Measurements from ENCODE around the gene NCAPH2.

NCAPH2 gene

GRCh38 chr22:50574383-50574755 is 66.3 kb downstream of the NCAPH2 start:
- H4K8ac ChIP-seq (ENCODE audit: low read depth, low read length): no peak overlapping the region
- no peak overlapping the region for H2BK5ac ChIP-seq (ENCODE audit: low read length)
- no peaks in the 10 kb centered on the region for H3K27me3 ChIP-seq (ENCODE audit: control insufficient read depth in 3 of 3, insufficient read depth in 3 of 3, low read depth in 1 of 3, low read length in 3 of 3)
- H2BK12ac ChIP-seq (ENCODE audit: low read length): no peak overlapping the region
- no CpG with 5 or more reads among the region's 11 CpGs for WGBS, 2 donors (ENCODE audit: extremely low coverage in 2 of 2, insufficient read length in 2 of 2, insufficient replicate concordance in 1 of 2)
- H2BK15ac ChIP-seq (ENCODE audit: low read length): no peak overlapping the region
- no peak overlapping the region for H2BK120ac ChIP-seq (ENCODE audit: low read depth, low read length)
- no peaks in the 10 kb centered on the region for H3K9me3 ChIP-seq (replicated peaks in 1 of 2; ENCODE audit: control insufficient read depth in 2 of 2, insufficient read depth in 1 of 2, low read depth in 1 of 2, low read length in 2 of 2)
- H3K14ac ChIP-seq (ENCODE audit: low read length): no peak overlapping the region
- no peak overlapping the region for H3K4me2 ChIP-seq (ENCODE audit: insufficient read depth, low read length, poor library complexity, severe bottlenecking)
- DNase-seq (ENCODE audit: low spot score): no peak
- H3K36me3 ChIP-seq (replicated peaks in 1 of 2; ENCODE audit: control insufficient read depth in 2 of 2, insufficient read depth in 2 of 2, low read length in 2 of 2): peaks cover 64 to 75% of the 10 kb centered on the region in 2 donors
- no peaks in the 10 kb centered on the region for H3K4me1 ChIP-seq (ENCODE audit: control insufficient read depth in 2 of 2, insufficient read depth in 1 of 2, low read depth in 1 of 2, low read length in 2 of 2)
- no peak overlapping the region for H2AK5ac ChIP-seq (ENCODE audit: low read depth, low read length)
- peaks cover 4% of the 10 kb centered on the region for H3K79me1 ChIP-seq (ENCODE audit: low read depth, low read length)
- H3K23ac ChIP-seq (ENCODE audit: low read depth, low read length, poor library complexity): no peak overlapping the region
- H4K91ac ChIP-seq (ENCODE audit: low read depth, low read length, poor library complexity): no peak overlapping the region
- peak overlapping the region; percentile 37 for H3K4ac ChIP-seq (ENCODE audit: low read length)
- H3K18ac ChIP-seq (ENCODE audit: low read length): no peak overlapping the region
- H3K9ac ChIP-seq (ENCODE audit: low read depth, low read length, poor library complexity): no peak overlapping the region
- H2AFZ ChIP-seq (ENCODE audit: low read length): no peak overlapping the region
- no peak overlapping the region for H3K27ac ChIP-seq (replicated peaks; ENCODE audit: low read length)
- no peak overlapping the region for H3K4me3 ChIP-seq (ENCODE audit: low read length in 2 of 2)

Measured in neuronal stem cell (in vitro differentiated cells).